HEK293T (cell line): Measurements from ENCODE around the gene SMAD3.

ENCODE experiments used
- ELF4 ChIP-seq: fragments of 450-650 bp; IDR thresholded peaks from 2 replicates; pipeline ENCODE4 v1.6.1; 2017; ENCODE audit warnings: antibody characterized with exemption
- FOXK2 ChIP-seq: fragments of 450-650 bp; IDR thresholded peaks from 2 replicates; pipeline ENCODE4 v1.6.1; 2016; ENCODE audit warnings: mild to moderate bottlenecking
- HDGF ChIP-seq: fragments of 450-650 bp; IDR thresholded peaks from 2 replicates; pipeline ENCODE4 v1.6.1; 2017; ENCODE audit warnings: antibody characterized with exemption, borderline replicate concordance

GRCh38 chr15:67102599-67102929, 37.2 kb downstream of the SMAD3 start:
- TF ChIP-seq FOXK2, result no peak
- TF ChIP-seq HDGF, result no peak
- TF ChIP-seq ELF4, result no peak
